NCI-H2029 treated with DMSO at 0.1 percent for 48 hours (cell line): ENCODE results near the gene PCBP2.
"Not testable (repeated sequence)": the region's sequence is repeated elsewhere in the genome, so short reads cannot be mapped to it uniquely, and the experiment has no call there.

Source experiments
- DNase-seq: peaks from one replicate; lab custom pipeline; 2025; lab: John Stamatoyannopoulos, UW

PCBP2 gene

GRCh38 chr12:53441040-53441833, 10.7 kb upstream of the PCBP2 start, which contains the start of gene PRR13:
PRR13 (plus strand) TSS chr12:53441734; CDS start chr12:53442715, 981 bp downstream.
- DNase-seq, result peak; percentile 98

- no peak for DNase-seq
Measured at GRCh38 chr12:53443955-53444354, 7.9 kb upstream of the PCBP2 start.

- not testable (repeated sequence) for DNase-seq
Measured at GRCh38 chr12:53444593-53445325, 7.1 kb upstream of the PCBP2 start.

GRCh38 chr12:53450936-53451335, 966 bp upstream of the PCBP2 start:
- DNase-seq, result no peak

- peak; percentile 6 for DNase-seq
Measured at GRCh38 chr12:53452159-53453077, 516 bp downstream of the PCBP2 start.

- no peak for DNase-seq
Measured at GRCh38 chr12:53453953-53454640, 2.2 kb downstream of the PCBP2 start.

- DNase-seq, result no peak
Measured at GRCh38 chr12:53454707-53455106, 2.8 kb downstream of the PCBP2 start.

GRCh38 chr12:53456654-53457366, 4.9 kb downstream of the PCBP2 start:
- no peak for DNase-seq

GRCh38 chr12:53459097-53459496, 7.2 kb downstream of the PCBP2 start:
- DNase-seq, result no peak

GRCh38 chr12:53461059-53461458, 9.2 kb downstream of the PCBP2 start:
- no peak for DNase-seq

- DNase-seq, result no peak
Measured at GRCh38 chr12:53461591-53461990, 9.7 kb downstream of the PCBP2 start.

GRCh38 chr12:53462935-53463334, 11.0 kb downstream of the PCBP2 start:
- DNase-seq, result no peak

GRCh38 chr12:53463802-53464560, 12.1 kb downstream of the PCBP2 start:
- no peak for DNase-seq

- DNase-seq, result no peak
Measured at GRCh38 chr12:53464685-53465418, 12.9 kb downstream of the PCBP2 start.

GRCh38 chr12:53465679-53466078, 13.8 kb downstream of the PCBP2 start:
- no peak for DNase-seq

GRCh38 chr12:53466640-53467039, 14.7 kb downstream of the PCBP2 start:
- no peak for DNase-seq

GRCh38 chr12:53467082-53467481, 15.2 kb downstream of the PCBP2 start:
- DNase-seq, result no peak

- DNase-seq, result no peak
Measured at GRCh38 chr12:53467880-53468279, 16.0 kb downstream of the PCBP2 start.

- no peak for DNase-seq
Measured at GRCh38 chr12:53468282-53468681, 16.4 kb downstream of the PCBP2 start.
